Fibroblast of the aortic adventitia (primary cell): Measurements from ENCODE around the gene ST8SIA1. TPM values are rescaled to one million over a fixed set of nuclear protein-coding genes. Genes with fewer than 3 reads are reported as not detected.

Experiments
- DNase-seq: peaks from one replicate; pipeline ENCODE4 v3.0.0-alpha.2; 2010; ENCODE audit warnings: low read depth
- H3K4me3 ChIP-seq: 2 replicates; pipeline ENCODE4 v1.5.1; 2011; ENCODE audit warnings: low read depth, mild to moderate bottlenecking, control low read depth, low read length, moderate library complexity
- CTCF ChIP-seq: IDR thresholded peaks from 2 replicates; pipeline ENCODE4 v1.5.1; 2011; ENCODE audit warnings: mild to moderate bottlenecking, low read length, control low read depth, inconsistent platforms; ENCODE audit not compliant: insufficient read depth
- total RNA-seq: library from RNA; depleted of rRNA; stranded (reverse); fragments of >200 nt; gene quantifications from 2 replicates; pipeline ENCODE4 v1.2.3, GENCODE V29; 2012; ENCODE audit warnings: low replicate concordance

The ST8SIA1 gene
- total RNA-seq, 1 donor: 13.7 TPM

- TF ChIP-seq CTCF: no peak
- no peak for DNase-seq
- no peak overlapping the region for H3K4me3 ChIP-seq
Measured at GRCh38 chr12:22248121-22248520, 86.4 kb downstream of the ST8SIA1 start.

- no peak for DNase-seq
- H3K4me3 ChIP-seq: no peak overlapping the region
- TF ChIP-seq CTCF: no peak
Measured at GRCh38 chr12:22246217-22246846, 88.2 kb downstream of the ST8SIA1 start.

- TF ChIP-seq CTCF: no peak
- DNase-seq: no peak
- no peak overlapping the region for H3K4me3 ChIP-seq
Measured at GRCh38 chr12:22242726-22243125, 91.8 kb downstream of the ST8SIA1 start.

- TF ChIP-seq CTCF: no peak
- H3K4me3 ChIP-seq: no peak overlapping the region
- DNase-seq: no peak
Measured at GRCh38 chr12:22238211-22238610, 96.3 kb downstream of the ST8SIA1 start.

GRCh38 chr12:22234561-22234960 lies 99.9 kb downstream of the ST8SIA1 start:
- H3K4me3 ChIP-seq: no peak overlapping the region
- no peak for TF ChIP-seq CTCF
- peak; percentile 86 for DNase-seq

GRCh38 chr12:22231836-22232235 lies 102.7 kb downstream of the ST8SIA1 start:
- H3K4me3 ChIP-seq: no peak overlapping the region
- TF ChIP-seq CTCF: peak; percentile 14
- no peak for DNase-seq

GRCh38 chr12:22231078-22231477 lies 103.4 kb downstream of the ST8SIA1 start:
- no peak overlapping the region for H3K4me3 ChIP-seq
- no peak for TF ChIP-seq CTCF
- no peak for DNase-seq
